K562 (cell line): ENCODE results near the gene SDCBP2. TPM values are rescaled to one million over a fixed set of nuclear protein-coding genes. Genes with fewer than 3 reads are reported as not detected.

Experiments used
- ATAC-seq: fragments of 200-7000 bp; cut with Tn5 transposase; 3 replicates; pipeline ENCODE4 v1.9.1; 2020; ENCODE audit warnings: moderate library complexity
- BruUV-seq: library from RNA; stranded (reverse); fragments of 400-500 nt; replicated peaks from 2 replicates; lab custom pipeline; 2021; lab: Mats Ljungman, UMichigan
- CTCF ChIA-PET: fragments of 300-600 bp; formaldehyde crosslinking; extraction: SDS; loops from one replicate; lab custom pipeline; 2021; ENCODE audit warnings: low intra/inter-chr PET ratio; lab: Yijun Ruan, JAX
- POLR2A ChIA-PET: fragments of 300-600, 350-650 bp; sonication (Branson Sonifier 250); formaldehyde crosslinking; extraction: SDS; loops from one replicate; lab custom pipeline; 2021; ENCODE audit warnings: antibody characterized with exemption, inconsistent platforms; lab: Yijun Ruan, JAX
- DNase-seq, 4 experiments: peaks; one replicate each; pipeline versions ENCODE4 v3.0.0 to v3.0.0-alpha.2; 2011 to 2018; ENCODE audit warnings: low spot score in 3 of 4, mixed read lengths in 3 of 4; ENCODE audit errors: extremely low read depth in 1 of 4
- FAIRE-seq: peaks from 2 replicates; lab custom pipeline; 2011; peaks lifted over from hg19 to GRCh38; lab: Jason Lieb, UNC
- H2AFZ ChIP-seq: 2 replicates; pipeline ENCODE4 v1.6.0; 2011; ENCODE audit warnings: low read depth, low read length, control low read depth, inconsistent platforms
- H3K27ac ChIP-seq: fragments of 200-600 bp; 3 replicates; pipeline ENCODE4 v1.8.0; 2011; ENCODE audit warnings: low read depth, mild to moderate bottlenecking, control low read depth, inconsistent platforms, low read length, moderate library complexity, mixed read lengths; ENCODE audit errors: extremely low read depth
- H3K27me3 ChIP-seq, 2 experiments: fragments of 300-600 bp in 1 of 2; 2 replicates in 1 of 2; 3 replicates in 1 of 2; pipeline versions ENCODE4 v1.6.0 to v1.8.0; 2011; ENCODE audit warnings: inconsistent platforms in 2 of 2, low read length in 2 of 2, mild to moderate bottlenecking in 1 of 2, mixed read lengths in 1 of 2, moderate library complexity in 1 of 2; ENCODE audit not compliant: control insufficient read depth in 2 of 2, insufficient read depth in 2 of 2
- H3K36me3 ChIP-seq: fragments of 300-600 bp; 3 replicates; pipeline ENCODE4 v1.8.0; 2011; ENCODE audit warnings: mild to moderate bottlenecking, low read length, inconsistent platforms; ENCODE audit not compliant: control insufficient read depth, insufficient read depth
- H3K4me1 ChIP-seq, 2 experiments: fragments of 200-600 bp in 1 of 2; replicated peaks in 1 of 2; 2 replicates in 1 of 2; 3 replicates in 1 of 2; pipeline versions ENCODE4 v1.5.1 to v1.8.0; 2011; ENCODE audit warnings: inconsistent platforms in 2 of 2, low read length in 2 of 2, mild to moderate bottlenecking in 1 of 2, mixed read lengths in 1 of 2, moderate library complexity in 1 of 2; ENCODE audit not compliant: control insufficient read depth in 2 of 2, insufficient read depth in 2 of 2
- H3K4me2 ChIP-seq: 2 replicates; pipeline ENCODE4 v1.6.1; 2011; ENCODE audit warnings: low read length, control low read depth, inconsistent platforms, mixed read lengths; ENCODE audit not compliant: insufficient read depth
- H3K4me3 ChIP-seq: fragments of 200-600 bp; sonication (generic), shearing (Covaris generic); 2 replicates; pipeline ENCODE4 v1.5.1; 2016; ENCODE audit warnings: control low read depth, inconsistent platforms
- H3K79me2 ChIP-seq: fragments of 200-600 bp; 3 replicates; pipeline ENCODE4 v1.8.0; 2011; ENCODE audit warnings: low read length, inconsistent platforms; ENCODE audit not compliant: control insufficient read depth, insufficient read depth
- H3K9ac ChIP-seq, 2 experiments: 2 replicates each; pipeline versions ENCODE4 v1.6.0 to v1.6.1; 2011; ENCODE audit warnings: low read depth in 2 of 2, low read length in 2 of 2, control low read depth in 1 of 2, inconsistent platforms in 1 of 2, mild to moderate bottlenecking in 1 of 2, mixed read lengths in 1 of 2; ENCODE audit not compliant: insufficient read depth in 1 of 2
- H3K9me1 ChIP-seq: one replicate; pipeline ENCODE4 v1.6.0; 2011; ENCODE audit warnings: inconsistent platforms, mild to moderate bottlenecking, low read length, moderate library complexity; ENCODE audit not compliant: control insufficient read depth, insufficient read depth
- H3K9me3 ChIP-seq: replicated peaks from 2 replicates; pipeline ENCODE4 v1.5.1; 2011; ENCODE audit warnings: low read depth, low read length, inconsistent platforms; ENCODE audit not compliant: control insufficient read depth, insufficient read depth
- H4K20me1 ChIP-seq: replicated peaks from 2 replicates; pipeline ENCODE4 v1.6.1; 2011; ENCODE audit warnings: low read length, inconsistent platforms, mixed read lengths; ENCODE audit not compliant: control insufficient read depth, insufficient read depth
- ARID1B ChIP-seq: fragments of 450-650 bp; IDR thresholded peaks from 2 replicates; pipeline ENCODE4 v1.6.1; 2016; ENCODE audit warnings: antibody characterized with exemption, mild to moderate bottlenecking, inconsistent platforms
- CTBP1 ChIP-seq: fragments of 450-650 bp; IDR thresholded peaks from 2 replicates; pipeline ENCODE4 v1.6.1; 2016; ENCODE audit warnings: borderline replicate concordance
- FOSL1 ChIP-seq: fragments of 200-800 bp; sonication (Bioruptor generic); conservative IDR thresholded peaks from 2 replicates; pipeline ENCODE4 v1.6.1; 2016; ENCODE audit warnings: missing genetic modification characterization, missing compliant biosample characterization
- JUN ChIP-seq, 2 experiments: sonication (generic) in 1 of 2; formaldehyde crosslinking in 1 of 2; IDR thresholded peaks; 2 replicates each; pipeline versions ENCODE4 v1.6.1 to v1.8.0; 2012 to 2022; ENCODE audit warnings: borderline replicate concordance in 2 of 2, mild to moderate bottlenecking in 2 of 2, improper control_type of control experiment in 1 of 2, low read depth in 1 of 2, low read length in 1 of 2, missing genetic modification reagents in 1 of 2
- JUND ChIP-seq, 2 experiments: IDR thresholded peaks; 2 replicates in 1 of 2; 3 replicates in 1 of 2; pipeline ENCODE4 v1.6.1; 2011; ENCODE audit warnings: borderline replicate concordance in 2 of 2, low read depth in 2 of 2, low read length in 2 of 2, improper control_type of control experiment in 1 of 2, missing biosample characterization in 1 of 2, missing genetic modification characterization in 1 of 2, missing genetic modification reagents in 1 of 2
- PHB2 ChIP-seq: fragments of 450-650 bp; IDR thresholded peaks from 2 replicates; pipeline ENCODE4 v1.6.1; 2017; ENCODE audit warnings: low read depth
- SAFB2 ChIP-seq: fragments of 200-400 bp; formaldehyde crosslinking; IDR thresholded peaks from 2 replicates; pipeline ENCODE4 v1.6.1; 2018; ENCODE audit warnings: borderline replicate concordance, low read length, low read depth, moderate library complexity; ENCODE audit not compliant: severe bottlenecking
- ZBTB40 ChIP-seq, 2 experiments: fragments of 450-650 bp in 1 of 2; sonication (generic) in 1 of 2; formaldehyde crosslinking in 1 of 2; IDR thresholded peaks; 2 replicates each; pipeline versions ENCODE4 v1.7.1 to v1.9.0; 2016 to 2022; ENCODE audit warnings: inconsistent platforms in 1 of 2, mild to moderate bottlenecking in 1 of 2, missing genetic modification reagents in 1 of 2
- WGBS: fragments of 100-300 bp; shearing (Covaris generic); methylation state at CpG from one replicate; pipeline ENCODE4 v1.1.6; 2016; ENCODE audit warnings: low coverage, mixed read lengths; ENCODE audit not compliant: insufficient coverage; ENCODE audit errors: missing lambda C conversion rate; 5-methylcytosine and 5-hydroxymethylcytosine counted together
- in situ Hi-C: fragments of 300-500 bp; cut with MboI; formaldehyde crosslinking; loops from 4 replicates; pipeline ENCODE4 v1.15.0; 2018; ENCODE audit warnings: inconsistent platforms, mixed read lengths
- intact Hi-C: fragments of 100-400 bp; cut with micrococcal nuclease; formaldehyde crosslinking; loops from 2 replicates; pipeline ENCODE4 v1.14.2; 2022
- polyA plus RNA-seq, 8 experiments: library from polyadenylated mRNA; depleted of rRNA in 4 of 8; stranded (reverse) in 5 of 8; unstranded in 3 of 8; fragments of >200 nt; fragmentation: Nextera tagmentation in 2 of 8; fragmentation: Illumina TruSeq in 1 of 8; extraction: Ambion mirVana in 2 of 8; extraction: Trizol in 1 of 8; gene quantifications; 2 replicates each; pipeline versions ENCODE4 v1.2.1 to v1.2.3, GENCODE V29; 2011 to 2014; ENCODE audit warnings: inconsistent platforms in 1 of 8, missing spikeins in 1 of 8
- total RNA-seq, 7 experiments: library from RNA; depleted of rRNA in 6 of 7; stranded (reverse); fragments of >200 nt in 6 of 7; fragmentation: Illumina TruSeq in 2 of 7; extraction: Trizol in 2 of 7; gene quantifications; 2 replicates each; pipeline versions ENCODE4 v1.2.1 to v1.2.3, GENCODE V29; 2011 to 2021; ENCODE audit warnings: low replicate concordance in 1 of 7
- TF ChIP-seq, protein P1 (sequence below), 2 experiments: fragments of 450-650 bp in 1 of 2; sonication (generic) in 1 of 2; formaldehyde crosslinking in 1 of 2; IDR thresholded peaks in 1 of 2; conservative IDR thresholded peaks in 1 of 2; 2 replicates each; pipeline versions ENCODE4 v1.6.1 to v1.8.1; 2016 to 2023; ENCODE audit warnings: mild to moderate bottlenecking in 2 of 2, moderate library complexity in 2 of 2, inconsistent platforms in 1 of 2, missing genetic modification reagents in 1 of 2

The SDCBP2 gene
- total and polyA plus RNA-seq, 9 of the 15 experiments (the other 6 are each of a cell fraction or from before 2014, with no cell fraction given) = 0.06 to 1.2 (median 0.80) TPM

DNA sequence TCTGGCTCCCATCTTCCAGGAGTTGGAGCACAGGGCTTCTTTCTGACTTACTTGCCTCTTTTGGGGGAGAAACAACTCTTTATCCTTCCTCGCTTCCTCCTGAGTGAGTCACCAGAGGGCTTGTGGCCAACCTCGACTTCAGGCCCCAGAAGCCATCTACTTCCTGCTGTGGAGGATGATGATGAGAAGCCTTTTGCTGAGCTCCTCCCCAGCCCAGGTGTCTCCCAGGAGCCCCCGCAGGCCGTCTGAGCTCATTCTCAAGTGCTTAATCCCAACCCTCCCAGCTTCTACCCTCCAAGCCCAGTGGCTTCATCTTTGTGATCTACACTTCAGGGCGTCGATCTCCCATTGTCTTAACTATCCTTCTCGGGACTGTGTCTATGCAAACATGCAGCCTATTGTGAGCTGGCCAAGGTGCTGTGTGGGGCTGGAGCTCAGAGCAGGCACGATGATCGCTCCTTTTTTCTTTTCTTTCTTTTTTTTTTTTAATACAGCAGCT, 27.9 kb downstream of the SDCBP2 start:
- in situ Hi-C loops = no loop called here
- peak; percentile 69 for FAIRE-seq
- H3K4me3 ChIP-seq = no peak overlapping the region
- TF ChIP-seq, protein P1, sequence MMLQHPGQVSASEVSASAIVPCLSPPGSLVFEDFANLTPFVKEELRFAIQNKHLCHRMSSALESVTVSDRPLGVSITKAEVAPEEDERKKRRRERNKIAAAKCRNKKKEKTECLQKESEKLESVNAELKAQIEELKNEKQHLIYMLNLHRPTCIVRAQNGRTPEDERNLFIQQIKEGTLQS (IDR thresholded peaks at IDR 0.05) = peak; percentile 59
- TF ChIP-seq, protein P1 (CRISPR knock-in tag; conservative IDR thresholded peaks at IDR 0.05) = no peak
- TF ChIP-seq PHB2 (no peak), JUND (IDR thresholded peaks at IDR 0.05; ENCODE audit: borderline replicate concordance, low read depth, low read length) (peak; percentile 82), JUND (tag; IDR thresholded peaks at IDR 0.05; ENCODE audit: borderline replicate concordance, low read depth, low read length) (no peak; the same call in 2 of the 3 replicates), ZBTB40 (IDR thresholded peaks at IDR 0.05) (no peak), ZBTB40 (CRISPR knock-in tag; IDR thresholded peaks at IDR 0.05) (peak; percentile 86), FOSL1 (tag) (peak; percentile 60), SAFB2 (no peak), ARID1B (0 out of 2 replicates have a peak, but pooled peaks have one; percentile 26), CTBP1 (0 out of 2 replicates have a peak, but pooled peaks have one; percentile 28), JUN (IDR thresholded peaks at IDR 0.05; ENCODE audit: borderline replicate concordance, low read depth, low read length) (0 out of 2 replicates have a peak, but pooled peaks have one; percentile 31), JUN (CRISPR knock-in tag; IDR thresholded peaks at IDR 0.05; ENCODE audit: borderline replicate concordance) (no peak)
- TF ChIP-seq, all 486 proteins: peak for 7
- BruUV-seq = no TSS peak
- peak; percentile 38 to 60 (median 46) for DNase-seq
- Histone ChIP-seq H3K4me1 (peaks cover 3 to 25% of the 10 kb centered on the region in 2 experiments; a peak in 4 of 5 replicates), H2AFZ (peak overlapping the region; percentile 55; the same call in 1 of the 2 replicates), H3K79me2 (no peaks in the 10 kb centered on the region), H3K9me3 (no peaks in the 10 kb centered on the region), H4K20me1 (no peaks in the 10 kb centered on the region), H3K27ac (peak overlapping the region; percentile 33; the same call in 2 of the 3 replicates), H3K9ac (0 out of 4 replicates have a peak overlapping the region, but pooled peaks of 1 of the 2 experiments have one; percentile 26), H3K27me3 (no peaks in the 10 kb centered on the region), H3K4me2 (no peak overlapping the region), H3K9me1 (no peaks in the 10 kb centered on the region), H3K36me3 (no peaks in the 10 kb centered on the region; the same call in 2 of the 3 replicates)
- peak; percentile 61 for ATAC-seq
- ChIA-PET CTCF (no interaction called here), POLR2A (interaction anchor here (0.7 kb wide), 1 partner anchor 11 kb away, joined by 3 read pairs; no protein-coding TSS in a partner anchor)
- intact Hi-C loops = loop anchor here (10.0 kb wide), 1 partner anchor 86 kb away; no protein-coding TSS in a partner anchor
- WGBS = 29% methylated on average over 6 of the region's 9 CpGs
